DND-41 (cell line): ENCODE measurements around the gene FAM184B.

Experiments
- ATAC-seq: fragments of 200-7000 bp; cut with Tn5 transposase; 3 replicates; pipeline ENCODE4 v1.9.1; 2021; ENCODE audit warnings: low read depth; ENCODE audit not compliant: insufficient read depth
- DNase-seq: peaks from one replicate; pipeline ENCODE4 v3.0.0-alpha.2; 2020
- H2AFZ ChIP-seq: 2 replicates; pipeline ENCODE4 v1.6.0; 2012; ENCODE audit warnings: low read depth, low read length
- H3K27ac ChIP-seq: 2 replicates; pipeline ENCODE4 v1.5.1; 2012; ENCODE audit warnings: low read length, inconsistent platforms
- H3K27me3 ChIP-seq: fragments of 200-600 bp; sonication (generic); 2 replicates; pipeline ENCODE4 v1.6.0; 2012; ENCODE audit warnings: low read length, mild to moderate bottlenecking, inconsistent platforms; ENCODE audit not compliant: insufficient read depth, poor library complexity
- H3K36me3 ChIP-seq: 2 replicates; pipeline ENCODE4 v1.5.1; 2012; ENCODE audit warnings: low read length, inconsistent platforms; ENCODE audit not compliant: insufficient read depth
- H3K4me1 ChIP-seq: 2 replicates; pipeline ENCODE4 v1.5.1; 2012; ENCODE audit warnings: mild to moderate bottlenecking, low read length; ENCODE audit not compliant: insufficient read depth
- H3K4me2 ChIP-seq: 2 replicates; pipeline ENCODE4 v1.6.0; 2012; ENCODE audit warnings: mild to moderate bottlenecking, moderate library complexity, low read length, inconsistent platforms; ENCODE audit not compliant: insufficient read depth
- H3K4me3 ChIP-seq, 2 experiments: fragments of 200-600 bp in 1 of 2; shearing (Covaris generic) in 1 of 2; 2 replicates each; pipeline ENCODE4 v1.5.1; 2012 to 2016; ENCODE audit warnings: inconsistent platforms in 2 of 2, low read length in 2 of 2, mild to moderate bottlenecking in 2 of 2, low read depth in 1 of 2, moderate library complexity in 1 of 2
- H3K79me2 ChIP-seq: 2 replicates; pipeline ENCODE4 v1.6.0; 2012; ENCODE audit warnings: low read length, inconsistent platforms; ENCODE audit not compliant: insufficient read depth
- H3K9ac ChIP-seq: 2 replicates; pipeline ENCODE4 v1.6.0; 2012; ENCODE audit warnings: low read depth, mild to moderate bottlenecking, inconsistent platforms, low read length, moderate library complexity
- H3K9me3 ChIP-seq: 2 replicates; pipeline ENCODE4 v1.5.1; 2012; ENCODE audit warnings: low read length, moderate library complexity, mild to moderate bottlenecking, inconsistent platforms; ENCODE audit not compliant: insufficient read depth, severe bottlenecking
- H4K20me1 ChIP-seq: 2 replicates; pipeline ENCODE4 v1.6.0; 2012; ENCODE audit warnings: low read length; ENCODE audit not compliant: insufficient read depth
- CTCF ChIP-seq: IDR thresholded peaks from 2 replicates; pipeline ENCODE4 v1.5.1; 2012; ENCODE audit warnings: borderline replicate concordance, low read length, moderate library complexity, mild to moderate bottlenecking; ENCODE audit not compliant: poor library complexity, severe bottlenecking; ENCODE audit errors: extremely low read depth
- EZH2 ChIP-seq: IDR thresholded peaks from 3 replicates; pipeline ENCODE4 v1.6.1; 2012; ENCODE audit warnings: borderline replicate concordance, low read depth, mild to moderate bottlenecking, moderate library complexity, low read length, inconsistent platforms; ENCODE audit not compliant: severe bottlenecking

The FAM184B gene

DNA sequence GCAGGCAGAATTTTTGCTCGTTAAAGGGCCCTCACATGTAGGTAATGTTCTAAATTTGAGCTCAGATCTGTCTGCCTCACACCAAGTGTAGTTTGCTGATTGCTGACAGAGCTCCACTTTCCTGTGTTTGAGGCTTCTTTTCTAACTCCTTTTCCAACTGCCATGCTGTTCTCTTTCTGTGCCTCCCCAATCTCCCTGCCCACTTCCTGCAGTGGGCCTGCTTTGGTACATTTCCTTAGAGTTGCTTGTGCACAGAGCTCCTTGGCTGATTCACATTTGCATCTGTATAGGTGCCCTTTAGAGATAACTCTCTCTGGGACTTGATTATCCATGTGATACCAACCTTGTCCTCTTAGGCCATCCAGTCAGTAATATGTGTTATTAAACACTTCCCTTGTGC lies 162.5 kb downstream of the FAM184B start:
- TF ChIP-seq CTCF, result no peak
- no peak for TF ChIP-seq EZH2
- Histone ChIP-seq H3K79me2 (peaks cover 78% of the 10 kb centered on the region), H2AFZ (no peak overlapping the region), H3K4me1 (peaks cover 47% of the 10 kb centered on the region), H3K4me2 (peak overlapping the region; percentile 47), H3K4me3 (peak overlapping the region in 1 of 2 experiments; percentile 28; a peak in 1 of 4 replicates), H4K20me1 (peaks cover 50% of the 10 kb centered on the region), H3K9me3 (no peaks in the 10 kb centered on the region), H3K9ac (peak overlapping the region; percentile 19), H3K27me3 (no peaks in the 10 kb centered on the region), H3K36me3 (peaks cover 81% of the 10 kb centered on the region), H3K27ac (peak overlapping the region; percentile 53)
- ATAC-seq, result peak; percentile 45
- DNase-seq, result peak; percentile 41

- Histone ChIP-seq H3K27ac (peak overlapping the region; percentile 39), H3K9ac (peak overlapping the region; percentile 35), H3K36me3 (peaks cover 54% of the 10 kb centered on the region), H4K20me1 (peaks cover 45% of the 10 kb centered on the region), H3K4me2 (peak overlapping the region; percentile 83), H2AFZ (no peak overlapping the region), H3K79me2 (peaks cover 73% of the 10 kb centered on the region), H3K9me3 (no peaks in the 10 kb centered on the region), H3K27me3 (no peaks in the 10 kb centered on the region), H3K4me1 (peaks cover 58% of the 10 kb centered on the region), H3K4me3 (peak overlapping the region in 1 of 2 experiments; percentile 95; a peak in 2 of 4 replicates)
- DNase-seq, result peak; percentile 47
- peak; percentile 47 for ATAC-seq
- TF ChIP-seq CTCF (no peak), EZH2 (no peak)
Observed at GRCh38 chr4:17616283-17616682, 165.1 kb downstream of the FAM184B start.

DNA sequence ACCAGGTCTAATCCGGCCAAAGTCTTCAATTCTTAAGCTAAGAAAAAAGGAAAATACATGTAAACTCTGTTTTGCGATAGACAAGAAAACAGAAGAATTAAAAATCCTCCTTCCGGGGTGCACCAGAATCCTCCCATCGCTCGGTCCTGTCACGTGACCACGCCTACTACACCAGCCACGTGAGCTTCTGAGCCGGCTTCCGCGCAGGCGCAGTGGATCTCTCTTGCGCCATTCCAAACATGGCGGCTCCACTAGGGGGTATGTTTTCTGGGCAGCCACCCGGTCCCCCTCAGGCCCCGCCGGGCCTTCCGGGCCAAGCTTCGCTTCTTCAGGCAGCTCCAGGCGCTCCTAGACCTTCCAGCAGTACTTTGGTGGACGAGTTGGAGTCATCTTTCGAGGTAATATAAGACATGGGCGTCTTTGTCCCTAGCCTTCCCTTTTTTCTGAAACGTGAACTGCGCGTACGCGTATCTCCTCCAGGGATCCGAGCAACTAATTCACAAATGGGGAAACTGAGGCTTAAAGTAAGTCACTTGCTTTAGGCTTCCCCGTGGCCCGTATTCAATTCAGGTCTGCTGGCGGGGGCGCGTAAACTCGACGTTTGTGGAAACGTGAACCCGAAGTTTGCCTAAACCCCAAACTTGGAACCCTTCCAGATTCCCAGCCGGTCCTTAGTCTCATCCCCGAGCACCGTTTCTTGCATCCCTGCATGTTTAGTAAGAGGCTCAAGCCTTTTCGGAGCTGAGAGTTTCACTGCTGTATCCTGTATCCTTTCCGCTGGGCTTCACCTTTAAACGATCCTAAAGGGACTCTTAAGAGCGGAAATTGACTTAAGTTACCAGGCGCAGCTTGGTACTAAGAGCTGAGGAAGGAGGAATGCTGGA lies 166.8 kb downstream of the FAM184B start, which contains the start of gene MED28:
Gene MED28, plus strand, starts transcription at position 226 of the 884 bp plus-strand sequence. Its CDS starts 14 bp downstream, at position 240.
- peak within 1 kb of the TSS; percentile 91 for H3K27ac ChIP-seq
- DNase-seq (peak; percentile 94), ATAC-seq (peak; percentile 86)
- peak within 1 kb of the TSS; percentile 88 for H3K9ac ChIP-seq
- peak within 1 kb of the TSS; percentile 79 to 95 for H3K4me3 ChIP-seq
- peaks cover 58% of the 10 kb centered on the region for H3K4me1 ChIP-seq
- peak within 1 kb of the TSS; percentile 83 for H3K4me2 ChIP-seq
- H3K79me2 ChIP-seq, result peaks cover 59% of the 10 kb centered on the region
- H3K9me3 ChIP-seq, result no peaks in the 10 kb centered on the region
- no peaks in the 10 kb centered on the region for H3K27me3 ChIP-seq
- peaks cover 42% of the 10 kb centered on the region for H4K20me1 ChIP-seq
- peaks cover 39% of the 10 kb centered on the region for H3K36me3 ChIP-seq
- no peak for TF ChIP-seq EZH2
- no peak for TF ChIP-seq CTCF
- peak within 1 kb of the TSS; percentile 84 for H2AFZ ChIP-seq
